ENCODE measurements around the gene CTSH.
A peak's percentile ranks its signal among the peaks of the same experiment; 100 is the strongest.
"Not testable (repeated sequence)": the region's sequence is repeated elsewhere in the genome, so short reads cannot be mapped to it uniquely, and the experiment has no call there.

CTSH gene

DNA sequence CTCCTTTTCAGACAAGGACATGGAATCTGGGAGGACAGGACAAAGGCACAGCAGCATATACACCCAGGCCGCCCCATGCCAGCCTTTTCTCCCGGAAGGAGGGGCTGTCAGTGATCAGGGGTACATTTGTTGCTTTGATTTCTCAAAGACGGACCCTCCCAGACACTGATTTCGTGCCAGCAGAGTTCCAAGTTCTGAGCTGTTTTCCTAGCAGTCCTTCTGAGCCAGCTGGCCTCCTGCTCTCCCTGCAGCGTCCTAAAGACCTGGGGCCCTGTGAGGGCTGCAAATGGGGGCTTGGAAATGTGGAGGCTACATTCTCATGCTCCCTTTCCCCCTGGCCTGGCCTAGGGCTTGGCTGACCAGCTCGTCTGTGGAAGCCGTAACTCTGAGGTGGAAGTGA is 22.3 kb downstream of the CTSH start:
- DNase-seq (ENCODE audit: low read depth in 2 of 2) = no peak

DNA sequence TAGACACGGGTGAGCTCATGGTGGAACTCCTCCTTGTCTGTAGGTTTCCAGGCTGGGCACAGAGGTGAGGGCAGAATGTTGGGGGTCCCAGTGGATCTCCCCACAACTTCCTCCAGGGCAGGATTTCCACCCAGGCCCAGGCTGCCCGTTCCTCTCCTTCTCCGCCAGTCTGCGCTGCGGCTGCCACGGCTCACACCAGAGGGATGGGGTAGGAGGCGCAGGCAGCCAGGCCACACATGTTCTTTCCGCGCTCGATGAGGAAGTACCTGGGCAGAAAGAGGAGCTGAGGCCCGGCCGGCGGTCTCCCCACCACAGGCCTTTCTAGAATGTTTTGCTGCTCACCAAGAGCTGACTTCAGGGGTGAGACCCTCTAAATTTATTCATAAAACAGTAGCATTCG is 22.9 kb downstream of the CTSH start:
- DNase-seq (ENCODE audit: low read depth in 2 of 2) = no peak

DNA sequence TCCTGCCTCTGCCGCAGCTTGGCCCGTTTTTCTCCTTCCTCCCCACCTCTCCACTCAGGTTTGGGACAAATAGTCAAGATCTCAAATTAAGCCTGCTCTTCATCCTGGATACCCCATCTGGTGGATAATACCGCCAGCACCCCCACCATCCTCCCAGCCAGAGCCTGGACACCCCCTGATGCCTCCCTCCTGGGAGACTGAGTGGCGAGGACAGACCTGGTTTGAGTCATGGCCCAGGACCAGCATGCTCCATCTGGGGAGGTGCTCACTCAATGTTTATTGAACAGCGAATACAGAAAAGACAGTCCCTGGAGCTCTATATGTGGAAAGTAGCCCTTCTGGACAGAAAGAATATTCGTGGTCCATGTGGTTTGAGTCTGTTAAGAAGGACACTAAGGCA is 23.3 kb downstream of the CTSH start:
- DNase-seq (ENCODE audit: low read depth in 2 of 2) = no peak

DNA sequence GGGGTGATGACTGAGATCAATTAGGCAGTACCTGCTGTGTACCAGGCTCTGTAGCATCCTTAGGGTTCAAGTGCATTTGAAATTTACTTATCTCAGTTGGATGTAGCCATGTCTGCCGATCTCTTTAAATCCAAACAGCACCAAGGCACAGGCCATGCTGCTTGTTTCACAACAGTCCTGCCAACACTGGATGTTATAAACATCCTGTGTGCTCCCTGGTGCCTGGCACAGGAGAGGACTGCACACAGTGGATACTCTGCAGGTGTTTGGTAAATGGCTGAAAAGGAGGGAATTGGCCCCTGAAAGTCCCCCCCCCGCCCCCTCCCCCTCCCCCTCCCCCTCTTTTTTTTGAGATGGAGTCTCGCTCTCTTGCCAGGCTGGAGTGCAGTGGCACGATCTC is 27.0 kb downstream of the CTSH start:
- no peak for DNase-seq (ENCODE audit: low read depth in 2 of 2)

DNA sequence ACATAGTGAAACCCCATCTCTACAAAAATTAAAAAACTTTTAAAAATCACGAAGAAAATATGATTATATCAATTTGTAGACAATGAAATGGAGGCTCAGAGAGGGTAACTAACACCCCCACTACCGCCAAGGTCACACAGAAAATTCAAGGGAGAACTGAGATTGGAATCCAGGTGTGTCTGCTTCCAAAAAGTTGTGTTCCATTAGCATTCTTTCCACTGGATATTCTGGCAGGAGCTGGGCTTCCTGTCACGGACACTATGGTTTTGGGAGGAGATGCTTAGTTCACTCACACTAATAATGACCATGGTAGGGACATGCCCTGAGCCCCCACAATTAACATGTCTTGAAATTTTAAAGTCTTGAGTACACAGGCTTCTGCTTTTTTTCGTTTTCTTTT is 28.8 kb downstream of the CTSH start:
- no peak for DNase-seq (ENCODE audit: low read depth in 2 of 2)

DNA sequence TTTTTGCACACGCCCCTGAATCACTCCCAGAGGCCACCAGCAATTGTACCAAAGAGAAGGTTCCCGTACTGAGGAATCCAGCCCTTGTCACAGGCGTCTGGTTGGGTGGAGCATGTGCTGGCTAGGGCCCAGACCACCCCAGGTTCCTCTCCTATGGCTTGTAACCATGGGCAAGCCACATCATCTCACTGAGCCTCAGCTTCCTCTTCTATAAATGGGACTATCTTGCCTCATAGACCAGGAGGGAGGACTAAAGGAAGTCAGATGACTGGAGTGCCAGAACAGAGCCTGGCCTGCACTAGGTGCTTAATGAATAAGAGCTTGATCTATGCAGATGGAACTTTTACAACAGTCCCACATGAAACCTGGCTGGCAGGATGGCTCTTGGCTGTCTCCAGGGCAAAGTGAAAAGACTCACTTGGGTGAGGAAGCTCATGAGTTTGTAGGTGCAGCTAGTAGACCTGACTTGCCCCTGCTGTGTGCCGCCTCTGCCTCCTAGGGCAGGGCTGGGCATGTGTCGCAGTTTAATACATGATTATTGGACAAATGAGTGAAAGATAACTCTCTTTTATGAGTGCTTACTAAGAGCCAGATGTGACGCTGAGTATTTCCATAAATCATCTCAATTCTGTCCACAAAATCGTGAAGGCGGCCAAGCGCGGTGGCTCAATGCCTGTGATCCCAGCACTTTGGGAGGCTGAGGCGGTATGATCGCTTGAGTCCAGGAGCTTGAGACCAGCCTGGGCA is 29.3 kb downstream of the CTSH start:
- no peak for DNase-seq (ENCODE audit: low read depth in 2 of 2)

DNA sequence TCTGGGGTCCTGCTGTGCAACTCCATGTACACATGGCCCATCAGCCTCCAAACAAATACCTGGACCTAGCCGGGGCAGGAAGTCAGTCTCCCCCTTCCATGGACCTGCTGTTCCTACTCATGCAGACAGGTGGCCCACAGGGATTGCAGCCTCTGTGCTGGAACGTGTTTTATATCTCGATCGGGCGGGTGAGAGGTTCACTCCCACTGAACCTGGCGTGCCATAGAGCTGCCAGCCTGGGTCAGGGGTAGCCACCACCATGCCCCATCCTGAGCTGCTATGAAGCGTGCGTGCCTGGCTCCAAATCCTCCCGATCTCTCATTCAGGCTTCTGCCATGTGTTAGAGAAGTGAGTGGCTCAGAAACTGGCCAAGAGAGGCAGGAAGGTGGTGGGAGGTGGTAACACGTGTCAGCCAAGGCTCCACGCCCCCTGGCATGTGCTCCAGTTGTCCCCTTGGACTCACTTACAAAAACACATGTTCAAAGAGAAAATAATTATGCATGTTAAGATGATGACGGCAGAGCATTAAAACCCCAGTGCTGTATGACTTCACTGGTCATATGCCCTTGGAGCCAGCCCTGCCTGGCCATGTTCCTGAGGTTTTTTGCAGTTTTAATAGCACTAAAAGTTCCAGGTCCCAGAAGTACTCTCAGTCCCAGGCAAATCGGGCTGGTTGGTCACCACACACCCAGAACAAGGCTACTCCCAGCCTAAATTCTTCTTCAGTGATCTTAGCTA is 30.6 kb downstream of the CTSH start:
- no peak for DNase-seq (ENCODE audit: low read depth in 2 of 2)

DNA sequence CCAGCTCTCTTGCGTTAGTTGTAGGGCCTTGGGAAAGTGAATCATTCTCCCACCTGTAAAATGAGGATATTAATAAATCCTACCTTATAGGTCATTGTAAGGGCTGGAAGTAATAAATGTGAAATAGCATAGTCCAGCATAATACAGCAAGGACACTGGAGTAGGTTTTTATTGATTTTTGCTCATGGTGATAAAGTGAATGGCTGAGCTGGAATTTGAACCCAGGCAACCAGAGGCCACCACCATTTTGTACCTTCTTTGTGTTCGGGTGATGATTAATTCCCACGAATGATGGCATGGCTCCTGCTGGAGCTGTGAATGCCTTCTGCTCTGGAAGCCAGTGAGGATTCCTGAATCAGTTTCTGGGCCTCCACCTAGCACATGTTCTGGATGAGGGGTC is 31.8 kb downstream of the CTSH start:
- no peak for DNase-seq (ENCODE audit: low read depth in 2 of 2)

DNA sequence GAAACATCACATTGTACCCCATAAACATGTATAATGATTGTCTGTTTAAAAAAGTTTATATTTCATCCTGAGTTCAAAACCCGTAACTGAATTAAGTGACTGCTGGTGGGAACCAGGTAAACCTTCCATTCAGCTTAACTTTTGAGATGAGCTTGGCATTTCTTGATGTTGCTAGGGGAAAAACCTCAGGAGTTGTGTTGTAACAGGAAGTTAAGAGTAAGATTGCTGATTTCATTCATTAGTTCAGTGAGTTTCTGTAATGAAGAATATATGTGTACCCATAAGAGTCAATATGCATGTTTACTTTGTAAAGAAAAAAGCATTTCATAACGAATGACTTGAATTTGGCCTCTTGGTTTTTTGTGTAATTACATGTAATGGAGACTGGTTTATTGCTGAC is 32.5 kb downstream of the CTSH start:
- DNase-seq (ENCODE audit: low read depth in 2 of 2) = no peak

DNA sequence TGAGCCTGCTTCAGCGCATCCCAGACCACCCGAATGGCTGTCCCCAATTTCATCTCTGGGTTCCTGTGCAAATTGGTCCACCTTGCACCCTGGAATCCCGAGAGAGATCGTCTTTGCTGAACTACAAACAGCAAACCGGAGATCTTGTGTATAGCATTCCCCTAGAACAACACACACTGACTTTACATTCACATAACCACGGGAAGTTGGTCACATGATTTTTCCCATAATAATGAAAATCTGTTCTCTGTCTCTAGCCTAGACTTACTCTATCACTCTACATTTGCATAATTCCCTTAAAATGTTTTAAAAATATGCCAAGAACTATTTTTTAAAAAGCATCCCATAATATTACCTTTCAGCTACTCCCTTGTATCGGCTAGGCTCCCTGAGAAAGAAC is 34.6 kb downstream of the CTSH start:
- no peak for DNase-seq (ENCODE audit: low read depth in 2 of 2)

DNA sequence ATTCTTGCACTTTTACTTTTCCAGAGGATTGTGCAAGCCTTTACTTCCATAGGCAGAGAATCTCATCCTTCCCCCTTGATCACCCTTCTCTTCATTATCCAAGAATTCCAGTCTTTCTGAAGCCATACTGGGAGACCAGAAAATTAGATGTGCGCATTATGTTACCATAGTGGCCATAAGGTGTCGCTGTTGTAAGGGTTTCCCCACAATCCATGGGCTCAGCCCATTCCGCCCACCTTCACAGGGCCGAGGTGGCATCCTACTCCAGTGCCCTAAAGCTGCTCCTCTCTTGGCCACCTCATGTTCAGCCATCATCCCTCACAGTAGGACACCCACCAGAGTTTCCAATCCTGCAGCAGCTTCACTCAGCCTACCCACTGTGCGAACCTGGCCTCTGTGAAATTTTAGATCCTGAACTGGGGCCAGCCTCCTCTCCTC is 35.0 kb downstream of the CTSH start:
- DNase-seq (ENCODE audit: low read depth in 2 of 2) = peak in 1 of 2 donors; percentile 4

DNA sequence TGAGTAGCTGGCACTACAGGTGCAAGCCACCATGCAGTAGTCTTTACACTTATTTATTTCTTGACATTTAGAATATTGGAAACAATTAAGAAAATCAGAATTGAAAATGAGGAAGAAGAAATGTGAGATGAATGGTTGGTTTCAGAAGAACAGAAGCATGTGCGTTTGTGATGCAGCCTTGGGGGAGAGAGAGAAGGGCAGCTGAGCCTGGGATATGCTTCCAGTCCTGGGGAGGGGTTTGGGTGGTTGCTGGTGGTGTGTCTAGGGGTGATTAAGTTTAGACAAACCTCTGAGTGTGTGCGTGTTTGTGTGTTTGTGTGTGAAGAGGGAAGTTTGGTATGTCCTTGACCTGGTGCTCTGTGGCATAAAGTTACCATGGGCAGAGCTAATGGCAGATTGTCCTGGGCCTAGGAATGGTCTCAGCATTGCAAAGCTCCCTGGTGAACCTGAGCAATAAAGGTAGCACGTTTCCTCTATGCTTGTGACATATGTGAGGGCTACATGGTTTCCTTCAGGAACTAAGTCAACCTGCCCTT is 35.6 kb downstream of the CTSH start:
- no peak for DNase-seq (ENCODE audit: low read depth in 2 of 2)

DNA sequence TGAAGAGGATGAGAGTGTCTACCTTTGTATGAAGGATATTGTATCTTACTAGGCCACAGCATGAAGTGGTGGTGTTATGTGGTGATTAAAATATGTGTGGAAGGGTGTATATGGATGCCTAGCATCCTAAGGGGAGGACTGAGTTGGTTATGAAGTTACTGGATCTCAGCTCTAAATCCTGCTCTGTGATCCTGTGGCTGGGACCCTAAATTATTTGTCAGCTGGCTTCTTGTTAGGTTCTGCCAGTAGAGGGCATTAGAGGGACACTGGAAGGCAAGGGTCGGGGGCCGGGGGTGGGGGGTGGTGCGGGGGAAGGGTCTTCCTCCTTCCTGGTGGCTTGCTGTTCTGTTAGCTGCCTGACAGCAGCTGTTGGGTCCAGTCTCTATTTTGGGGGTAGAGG is 37.3 kb downstream of the CTSH start:
- no peak for DNase-seq (ENCODE audit: low read depth in 2 of 2)

DNA sequence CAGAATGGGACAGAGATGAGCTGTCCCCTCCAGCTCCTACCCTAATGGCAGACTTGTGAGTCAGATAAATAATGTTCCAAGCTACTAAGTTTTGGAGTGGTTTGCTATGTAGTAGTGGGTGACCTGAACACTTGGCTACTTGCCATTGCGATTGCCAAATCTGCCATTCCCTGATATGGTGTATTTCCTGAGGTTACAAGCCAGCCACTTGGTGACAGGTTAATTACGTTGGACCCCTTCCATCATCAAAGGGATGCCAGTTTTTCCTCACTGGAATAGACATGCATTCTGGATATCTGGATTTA is 38.6 kb downstream of the CTSH start:
- no peak for DNase-seq (ENCODE audit: low read depth in 2 of 2)

DNA sequence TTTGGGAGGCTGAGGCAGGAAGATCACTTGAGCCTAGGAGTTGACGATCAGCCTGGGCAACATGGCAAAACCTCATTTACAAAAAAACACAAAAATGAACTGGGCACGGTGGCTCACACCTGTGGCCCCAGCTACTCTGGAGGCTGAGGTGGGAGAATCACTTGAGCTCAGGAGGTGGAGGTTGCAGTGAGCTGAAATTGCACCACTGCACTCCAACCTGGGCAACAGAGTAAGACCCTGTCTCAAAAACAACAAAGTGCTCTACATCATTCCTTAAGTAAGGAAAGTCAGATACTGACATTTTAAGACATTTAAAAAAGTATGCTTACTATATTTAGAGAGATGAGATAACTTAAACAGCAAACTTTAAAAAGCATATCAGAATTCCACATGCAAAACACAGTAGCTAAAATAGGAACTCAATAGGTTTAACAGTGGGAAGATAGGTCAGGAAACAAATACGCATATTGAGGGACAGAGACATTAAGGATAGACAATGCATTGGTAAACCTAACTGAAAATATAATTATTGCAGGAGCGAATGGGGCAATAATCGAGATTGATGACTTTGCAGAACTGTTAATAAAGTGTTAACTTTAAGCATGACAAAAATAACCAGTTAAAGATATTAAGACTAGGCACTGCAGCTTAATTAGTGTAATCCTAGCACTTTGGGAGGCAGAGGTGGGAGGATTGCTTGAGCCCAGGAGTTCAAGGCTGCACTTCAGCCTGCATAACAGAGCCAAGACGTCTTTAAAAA is 40.1 kb downstream of the CTSH start:
- DNase-seq (ENCODE audit: low read depth in 2 of 2) = no peak

DNA sequence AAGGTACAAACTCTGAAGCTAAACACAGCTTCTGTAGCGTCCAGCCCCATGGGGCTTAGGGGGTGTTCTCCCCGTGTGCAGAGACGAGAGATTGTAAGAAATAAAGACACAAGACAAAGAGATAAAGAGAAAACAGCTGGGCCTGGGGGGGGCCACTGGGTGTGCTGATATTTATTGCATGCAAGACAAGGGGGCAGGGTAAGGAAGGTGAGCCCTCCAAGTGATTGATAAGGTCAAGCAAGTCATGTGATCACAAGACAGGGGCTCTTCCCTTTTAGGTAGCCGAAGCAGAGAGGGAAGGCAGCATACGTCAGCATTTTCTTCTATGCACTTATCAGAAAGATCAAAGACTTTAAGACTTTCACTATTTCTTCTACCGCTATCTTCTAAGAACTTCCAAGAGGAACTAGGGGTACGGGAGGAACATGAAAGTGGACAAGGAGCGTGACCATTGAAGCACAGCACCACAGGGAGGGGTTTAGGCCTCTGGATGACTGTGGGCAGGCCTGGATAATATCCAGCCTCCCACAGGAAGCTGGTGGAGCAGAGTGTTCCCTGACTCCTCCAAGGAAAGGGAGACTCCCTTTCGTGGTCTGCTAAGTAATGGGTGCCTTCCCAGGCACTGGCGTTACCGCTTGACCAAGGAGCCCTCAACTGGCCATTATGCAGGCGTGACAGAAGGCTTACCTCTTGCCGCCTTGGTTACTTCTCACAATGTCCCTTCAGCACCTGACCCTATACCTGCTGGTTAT is 42.4 kb downstream of the CTSH start:
- not testable (repeated sequence) for DNase-seq (ENCODE audit: low read depth in 2 of 2)

DNA sequence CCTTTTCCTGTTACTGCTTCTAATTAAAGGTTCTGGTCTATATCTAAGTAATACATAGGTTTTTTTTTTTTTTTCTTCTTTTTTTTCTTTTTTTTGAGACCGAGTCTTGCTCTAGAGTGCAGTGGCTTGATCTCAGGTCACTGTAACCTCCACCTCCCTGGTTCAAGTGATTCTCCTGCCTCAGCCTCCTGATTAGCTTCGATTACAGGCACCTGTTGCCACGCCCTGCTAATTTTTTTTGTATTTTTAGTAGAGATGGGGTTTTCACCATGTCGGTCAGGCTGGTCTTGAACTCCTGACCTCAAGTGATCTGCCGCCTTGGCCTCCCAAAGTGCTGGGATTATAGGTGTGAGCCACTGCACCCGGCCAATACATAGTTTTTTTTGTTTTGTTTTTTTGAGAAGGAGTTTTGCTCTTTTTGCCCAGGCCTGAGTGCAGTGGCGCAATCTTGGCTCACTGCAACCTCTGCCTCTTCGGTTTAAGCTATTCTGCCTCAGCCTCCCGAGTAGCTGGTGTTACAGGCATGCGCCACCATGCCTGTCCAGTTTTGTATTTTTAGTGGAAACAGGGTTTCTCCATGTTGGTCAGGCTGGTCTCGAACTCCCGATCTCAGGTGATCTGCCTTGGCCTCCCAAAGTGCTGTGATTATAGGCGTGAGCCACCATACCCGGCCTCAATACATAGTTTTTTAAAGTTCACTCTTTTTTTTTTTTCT is 43.9 kb downstream of the CTSH start:
- not testable (repeated sequence) for DNase-seq (ENCODE audit: low read depth in 2 of 2)

DNA sequence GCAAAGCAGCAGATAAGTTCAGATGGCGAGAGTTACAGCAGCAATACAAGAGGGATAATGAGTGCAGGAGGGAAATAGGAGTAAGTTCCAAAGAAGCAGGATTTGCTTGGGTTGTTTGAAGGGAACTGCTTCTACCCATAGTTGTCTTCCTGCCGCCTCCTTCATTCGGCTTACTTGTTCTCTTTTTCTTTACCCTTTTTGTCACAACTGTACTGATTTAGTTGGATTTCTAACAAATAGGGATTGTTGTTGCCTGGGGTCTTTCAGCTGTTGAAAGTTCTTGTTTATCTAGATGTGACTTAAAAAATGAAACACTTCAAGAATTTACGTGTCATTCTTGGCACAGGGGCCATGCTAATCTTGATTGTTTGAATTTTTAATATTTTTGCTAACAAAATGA is 46.3 kb downstream of the CTSH start:
- DNase-seq (ENCODE audit: low read depth in 2 of 2) = no peak

DNA sequence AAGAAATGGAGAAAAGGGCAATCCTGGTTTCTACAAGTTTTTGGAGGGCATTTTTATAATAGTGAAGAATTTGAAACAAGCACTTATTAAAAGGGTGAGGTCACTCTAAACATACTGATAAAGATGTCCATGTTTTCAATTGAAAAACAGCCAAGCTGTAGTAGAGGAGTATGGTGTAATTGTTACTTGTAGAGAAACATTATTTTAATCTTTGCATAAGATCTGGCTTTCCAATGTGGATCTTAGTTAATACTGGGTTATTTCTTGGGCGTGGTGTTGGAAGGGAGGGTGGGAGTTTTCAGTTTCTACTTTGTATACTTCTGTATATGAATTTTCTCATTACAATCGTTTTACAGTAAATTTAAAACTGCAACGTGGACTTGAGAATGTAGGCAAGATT is 49.4 kb downstream of the CTSH start:
- no peak for DNase-seq (ENCODE audit: low read depth in 2 of 2)

DNA sequence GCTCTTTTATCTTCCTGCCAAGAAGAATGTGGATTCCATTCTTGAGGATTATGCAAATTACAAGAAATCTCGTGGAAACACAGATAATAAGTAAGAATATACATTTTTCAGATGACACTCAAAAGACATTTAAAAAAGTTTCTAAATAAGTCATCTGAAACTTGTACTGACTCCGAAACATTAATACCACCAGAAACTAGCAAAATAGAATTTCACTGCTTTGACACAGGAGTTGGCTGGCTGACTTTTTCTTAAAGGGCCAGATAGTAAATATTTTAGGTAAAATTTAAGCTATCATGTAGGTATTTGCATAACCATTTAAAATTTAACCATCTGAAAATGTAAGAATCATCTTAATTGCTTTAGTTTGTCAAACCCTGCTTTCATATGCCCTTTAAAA is 51.3 kb downstream of the CTSH start:
- DNase-seq (ENCODE audit: low read depth in 2 of 2) = no peak

DNA sequence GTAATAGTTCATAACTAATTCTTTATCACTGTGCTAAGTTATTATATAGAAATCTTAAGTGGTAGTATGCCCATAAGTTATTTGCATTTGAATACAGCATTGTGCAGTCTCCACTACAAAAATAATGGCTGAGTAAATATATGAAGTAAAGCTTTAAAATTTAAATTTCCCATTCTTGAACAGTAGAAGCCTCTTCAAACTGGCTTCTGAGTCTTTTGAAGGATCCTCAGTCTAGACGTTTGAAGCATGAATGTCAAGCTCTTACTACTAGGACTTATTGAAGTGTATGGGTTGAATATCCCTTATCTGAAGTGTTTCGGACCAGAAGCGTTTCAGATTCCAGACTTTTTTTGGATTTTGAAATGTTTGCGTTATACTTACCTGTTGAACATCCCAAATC is 55.8 kb downstream of the CTSH start:
- DNase-seq (ENCODE audit: low read depth in 2 of 2) = no peak

Measured in stimulated activated CD8-positive, alpha-beta memory T cell treated with anti-CD3 and anti-CD28 coated beads, Interleukin-15, amount 100 ng/mL, for 48 hours (primary cell).